Gastrocnemius medialis (tissue), 4 donors: ENCODE measurements around the gene STK39. TPM values are rescaled to one million over a fixed set of nuclear protein-coding genes. Genes with fewer than 3 reads are reported as not detected.
A peak's percentile ranks its signal among the peaks of the same experiment; 100 is the strongest.
"Not testable (repeated sequence)": the region's sequence is repeated elsewhere in the genome, so short reads cannot be mapped to it uniquely, and the experiment has no call there.

Experiments used
- ATAC-seq, 2 donors: fragments of 150-250 bp; one replicate each; pipeline ENCODE4 v1.9.1; 2016
- DNase-seq, 2 donors: peaks; one replicate each; pipeline ENCODE4 v3.0.0-alpha.2; 2019
- H3K27ac ChIP-seq, 4 donors: fragments of 200-600 bp; sonication (generic); 1 replicate in 1 of 4; 2 replicates in 3 of 4; pipeline ENCODE4 v1.5.1; 2016 to 2018; ENCODE audit warnings: mild to moderate bottlenecking in 2 of 4, moderate library complexity in 1 of 4
- H3K27me3 ChIP-seq, 3 donors: fragments of 200-600 bp; sonication (generic) in 2 of 3; 1 replicate in 1 of 3; 2 replicates in 2 of 3; pipeline versions ENCODE4 v1.5.1 to v1.6.0; 2016 to 2019; ENCODE audit warnings: mild to moderate bottlenecking in 1 of 3, moderate library complexity in 1 of 3
- H3K36me3 ChIP-seq, 2 donors: fragments of 200-600 bp; sonication (generic) in 1 of 2; one replicate each; pipeline ENCODE4 v1.5.1; 2017 to 2018
- H3K4me1 ChIP-seq, 2 donors: fragments of 200-600 bp; sonication (generic) in 1 of 2; one replicate each; pipeline ENCODE4 v1.5.1; 2016 to 2017; ENCODE audit warnings: mild to moderate bottlenecking in 2 of 2
- H3K4me3 ChIP-seq, 4 donors: fragments of 200-600 bp; sonication (generic) in 3 of 4; 1 replicate in 1 of 4; 2 replicates in 3 of 4; pipeline ENCODE4 v1.5.1; 2016 to 2019; ENCODE audit warnings: mild to moderate bottlenecking in 2 of 4
- H3K9me3 ChIP-seq, 3 donors: fragments of 200-600 bp; sonication (generic) in 2 of 3; 1 replicate in 1 of 3; 2 replicates in 2 of 3; pipeline ENCODE4 v1.5.1; 2016 to 2019
- CTCF ChIP-seq, 5 experiments: fragments of 450-650 bp in 3 of 5; fragments of 200-600 bp in 2 of 5; sonication (generic) in 2 of 5; IDR thresholded peaks in 4 of 5; conservative IDR thresholded peaks in 1 of 5; 1 replicate in 4 of 5; 2 replicates in 1 of 5; pipeline ENCODE4 v1.5.1; 2016 to 2019; ENCODE audit warnings: antibody characterized with exemption in 5 of 5, mild to moderate bottlenecking in 3 of 5, moderate library complexity in 3 of 5
- POLR2A ChIP-seq, 2 donors: fragments of 450-650 bp; IDR thresholded peaks; one replicate each; pipeline ENCODE4 v1.6.1; 2017; ENCODE audit warnings: antibody characterized with exemption in 2 of 2, mild to moderate bottlenecking in 2 of 2, moderate library complexity in 2 of 2
- in situ Hi-C, 4 donors: fragments of 200-750 bp; cut with MboI; loops; one replicate each; pipeline versions ENCODE4 v1.15.0 to v1.8.0; 2017; ENCODE audit warnings: low sequenced_read_pairs in 4 of 4
- intact Hi-C: fragments of 100-400 bp; cut with DNase I; formaldehyde crosslinking; loops from one replicate; pipeline ENCODE4 v1.15.1; 2023; ENCODE audit warnings: low total_unique reads
- total RNA-seq, 4 donors: library from RNA; depleted of rRNA; stranded (reverse); fragments of >200 nt; gene quantifications; one replicate each; pipeline versions ENCODE4 v1.1.0 to v1.2.3, GENCODE V29; 2016

The STK39 gene
- total RNA-seq, 4 donors from 2014 or later, result 0.66 to 2.9 (median 1.9) TPM

- Histone ChIP-seq H3K4me1 (peaks cover 4 to 12% of the 10 kb centered on the region in 2 donors), H3K27ac (no peak overlapping the region), H3K9me3 (no peaks in the 10 kb centered on the region), H3K4me3 (no peak overlapping the region), H3K36me3 (no peaks in the 10 kb centered on the region), H3K27me3 (no peaks in the 10 kb centered on the region)
- in situ Hi-C loops, result no loop called here
- ATAC-seq (no peak), DNase-seq (no peak)
- no peak for TF ChIP-seq POLR2A (IDR thresholded peaks at IDR 0.05)
- TF ChIP-seq CTCF (IDR thresholded peaks at IDR 0.05 in 4 of 5, conservative IDR thresholded peaks at IDR 0.05 in 1 of 5), result no peak
- intact Hi-C loops, result no loop called here
Observed at GRCh38 chr2:168130346-168130745, 117.0 kb downstream of the STK39 start.

GRCh38 chr2:168127371-168127770 lies 120.0 kb downstream of the STK39 start:
- no peak overlapping the region for H3K27ac ChIP-seq
- no peak for ATAC-seq
- no peaks in the 10 kb centered on the region for H3K9me3 ChIP-seq
- H3K4me1 ChIP-seq, result peaks cover 4 to 12% of the 10 kb centered on the region in 2 donors
- intact Hi-C loops (no loop called here), in situ Hi-C loops (no loop called here)
- no peak for DNase-seq
- H3K36me3 ChIP-seq, result no peaks in the 10 kb centered on the region
- H3K27me3 ChIP-seq, result no peaks in the 10 kb centered on the region
- TF ChIP-seq CTCF (IDR thresholded peaks at IDR 0.05 in 4 of 5, conservative IDR thresholded peaks at IDR 0.05 in 1 of 5) (no peak), POLR2A (IDR thresholded peaks at IDR 0.05) (no peak)
- no peak overlapping the region for H3K4me3 ChIP-seq

GRCh38 chr2:168122210-168122609 lies 125.2 kb downstream of the STK39 start:
- H3K4me3 ChIP-seq, H3K27me3 ChIP-seq, ATAC-seq, intact Hi-C loops, H3K36me3 ChIP-seq, H3K27ac ChIP-seq, DNase-seq, H3K9me3 ChIP-seq, H3K4me1 ChIP-seq: not testable (repeated sequence)
- in situ Hi-C loops, result loop anchor here in 3 of 4 donors (25.0 kb wide), 2 partner anchors 860 to 1585 kb away; no protein-coding TSS in a partner anchor

GRCh38 chr2:168120730-168121129 lies 126.7 kb downstream of the STK39 start:
- DNase-seq, result no peak
- Histone ChIP-seq H3K27ac (no peak overlapping the region), H3K36me3 (no peaks in the 10 kb centered on the region), H3K27me3 (no peaks in the 10 kb centered on the region), H3K4me1 (peaks cover 7 to 10% of the 10 kb centered on the region in 2 donors), H3K4me3 (no peak overlapping the region), H3K9me3 (no peaks in the 10 kb centered on the region)
- no peak for ATAC-seq
- intact Hi-C loops (no loop called here), in situ Hi-C loops (loop anchor here in 3 of 4 donors (25.0 kb wide), 2 partner anchors 858 to 1583 kb away; no protein-coding TSS in a partner anchor)
- TF ChIP-seq POLR2A (IDR thresholded peaks at IDR 0.05), result no peak
- TF ChIP-seq CTCF (IDR thresholded peaks at IDR 0.05 in 4 of 5, conservative IDR thresholded peaks at IDR 0.05 in 1 of 5), result no peak

- DNase-seq (no peak), ATAC-seq (no peak)
- H3K27me3 ChIP-seq, result no peaks in the 10 kb centered on the region
- H3K9me3 ChIP-seq, result no peaks in the 10 kb centered on the region
- TF ChIP-seq CTCF (IDR thresholded peaks at IDR 0.05 in 4 of 5, conservative IDR thresholded peaks at IDR 0.05 in 1 of 5) (no peak), POLR2A (IDR thresholded peaks at IDR 0.05) (no peak)
- no peak overlapping the region for H3K4me3 ChIP-seq
- H3K27ac ChIP-seq, result peak overlapping the region in 1 of 4 donors; percentile 19
- peaks cover 7 to 10% of the 10 kb centered on the region in 2 donors for H3K4me1 ChIP-seq
- in situ Hi-C loops (loop anchor here in 3 of 4 donors (25.0 kb wide), 2 partner anchors 858 to 1583 kb away; no protein-coding TSS in a partner anchor), intact Hi-C loops (no loop called here)
- no peaks in the 10 kb centered on the region for H3K36me3 ChIP-seq
Observed at GRCh38 chr2:168120310-168120709, 127.1 kb downstream of the STK39 start.
